HL-60 (cell line): Measurements from ENCODE around the gene ALDH1A1.

ENCODE experiments used
- CTCF ChIP-seq: IDR thresholded peaks from one replicate; pipeline ENCODE4 v1.5.1; 2011; ENCODE audit warnings: low read length, control low read depth, inconsistent platforms; ENCODE audit not compliant: insufficient read depth
- GABPA ChIP-seq: IDR thresholded peaks from 2 replicates; pipeline ENCODE4 v1.6.1; 2012; ENCODE audit warnings: low read depth
- POLR2AphosphoS5 ChIP-seq: IDR thresholded peaks from 2 replicates; pipeline ENCODE4 v1.6.1; 2012; ENCODE audit warnings: low read depth
- REST ChIP-seq: IDR thresholded peaks from 2 replicates; pipeline ENCODE4 v1.6.1; 2012; ENCODE audit warnings: low read depth; ENCODE audit not compliant: insufficient replicate concordance
- SPI1 ChIP-seq: IDR thresholded peaks from 2 replicates; pipeline ENCODE4 v1.6.1; 2012; ENCODE audit warnings: low read depth, mild to moderate bottlenecking, borderline replicate concordance

DNA sequence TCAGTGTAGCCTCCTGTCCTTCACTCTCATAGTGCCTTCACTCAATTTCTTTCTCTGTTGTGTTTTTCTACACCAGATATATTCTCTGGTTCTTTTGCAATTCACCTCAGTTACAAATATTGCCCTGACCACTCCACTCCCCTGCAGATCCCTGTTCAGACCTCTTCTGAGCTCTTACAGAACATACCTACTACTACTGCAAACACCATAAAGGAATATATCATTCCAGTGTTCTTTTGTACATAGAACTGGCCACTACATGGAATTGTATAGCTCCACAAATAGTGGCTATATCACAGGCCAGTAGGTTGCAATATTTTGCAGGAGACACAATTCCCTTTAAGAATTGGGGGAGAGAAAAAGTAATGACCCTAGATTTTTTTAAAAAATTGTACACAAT is 21.0 kb downstream of the ALDH1A1 start:
- no peak for TF ChIP-seq CTCF
- no peak for TF ChIP-seq POLR2AphosphoS5
- no peak for TF ChIP-seq GABPA
- no peak for TF ChIP-seq REST
- no peak for TF ChIP-seq SPI1
